Sigmoid colon (tissue), 7 donors: ENCODE results near the gene ZNF554. TPM values are rescaled to one million over a fixed set of nuclear protein-coding genes. Genes with fewer than 3 reads are reported as not detected.

Source experiments
- DNase-seq: peaks from one replicate; pipeline ENCODE4 v3.0.0-alpha.2; 2019
- H3K27ac ChIP-seq, 4 donors: fragments of 200-600 bp; sonication (generic); one replicate each; pipeline ENCODE4 v1.5.1; 2016 to 2019; ENCODE audit warnings: mild to moderate bottlenecking in 1 of 4
- H3K27me3 ChIP-seq, 3 donors: fragments of 200-600 bp; sonication (generic); one replicate each; pipeline ENCODE4 v1.5.1; 2019; ENCODE audit warnings: mild to moderate bottlenecking in 1 of 3
- H3K36me3 ChIP-seq, 4 donors: fragments of 200-600 bp; sonication (generic); one replicate each; pipeline ENCODE4 v1.5.1; 2016 to 2019
- H3K4me1 ChIP-seq, 4 donors: fragments of 200-600 bp; sonication (generic); one replicate each; pipeline ENCODE4 v1.5.1; 2017 to 2019
- H3K4me3 ChIP-seq, 4 donors: fragments of 200-600 bp; sonication (generic); one replicate each; pipeline ENCODE4 v1.5.1; 2017 to 2019; ENCODE audit warnings: mild to moderate bottlenecking in 2 of 4, moderate library complexity in 1 of 4
- H3K9me3 ChIP-seq, 4 donors: fragments of 200-600 bp in 3 of 4; sonication (generic) in 3 of 4; one replicate each; pipeline versions ENCODE4 v1.5.1 to v1.6.1; 2013 to 2019
- EP300 ChIP-seq, 4 donors: sonication (generic); formaldehyde crosslinking; IDR thresholded peaks; one replicate each; pipeline ENCODE4 v1.6.1; 2017; ENCODE audit warnings: antibody characterized with exemption in 4 of 4
- POLR2A ChIP-seq, 2 donors: fragments of 450-650 bp; IDR thresholded peaks; one replicate each; pipeline ENCODE4 v1.6.1; 2016; ENCODE audit warnings: antibody characterized with exemption in 2 of 2, mild to moderate bottlenecking in 2 of 2, moderate library complexity in 2 of 2
- POLR2AphosphoS5 ChIP-seq, 4 donors: sonication (generic); formaldehyde crosslinking; IDR thresholded peaks; one replicate each; pipeline ENCODE4 v1.6.1; 2017; ENCODE audit warnings: antibody characterized with exemption in 4 of 4
- WGBS, 2 donors: extraction: QIAGEN DNeasy Blood & Tissue Kit; methylation state at CpG; one replicate each; pipeline ENCODE4 v1.1.7; 2013; 5-methylcytosine and 5-hydroxymethylcytosine counted together
- intact Hi-C: fragments of 100-400 bp; cut with DNase I; formaldehyde crosslinking; loops from one replicate; pipeline ENCODE4 v1.15.1; 2023
- polyA plus RNA-seq, 3 donors: library from polyadenylated mRNA; stranded (reverse); fragments of 200-250 nt; gene quantifications; one replicate each; pipeline ENCODE4 v1.2.3, GENCODE V29; 2013
- total RNA-seq, 4 donors: library from RNA; depleted of rRNA; stranded (reverse); fragments of >200 nt; gene quantifications; one replicate each; pipeline ENCODE4 v1.1.0, GENCODE V29; 2016
- TF ChIP-seq, protein P1 (sequence below), 4 experiments: fragments of 450-650 bp in 3 of 4; fragments of 200-600 bp in 1 of 4; IDR thresholded peaks; one replicate each; pipeline ENCODE4 v1.5.1; 2016 to 2019; ENCODE audit warnings: antibody characterized with exemption in 4 of 4, mild to moderate bottlenecking in 3 of 4, moderate library complexity in 2 of 4
- donor health status: healthy with polysubstance abuse.
- donor health status: Bipolar disorder and iron deficiency.
- donor health status: healthy.

ZNF554 gene
- total and polyA plus RNA-seq, 7 donors: 1.2 to 8.1 (median 3.3) TPM

DNA sequence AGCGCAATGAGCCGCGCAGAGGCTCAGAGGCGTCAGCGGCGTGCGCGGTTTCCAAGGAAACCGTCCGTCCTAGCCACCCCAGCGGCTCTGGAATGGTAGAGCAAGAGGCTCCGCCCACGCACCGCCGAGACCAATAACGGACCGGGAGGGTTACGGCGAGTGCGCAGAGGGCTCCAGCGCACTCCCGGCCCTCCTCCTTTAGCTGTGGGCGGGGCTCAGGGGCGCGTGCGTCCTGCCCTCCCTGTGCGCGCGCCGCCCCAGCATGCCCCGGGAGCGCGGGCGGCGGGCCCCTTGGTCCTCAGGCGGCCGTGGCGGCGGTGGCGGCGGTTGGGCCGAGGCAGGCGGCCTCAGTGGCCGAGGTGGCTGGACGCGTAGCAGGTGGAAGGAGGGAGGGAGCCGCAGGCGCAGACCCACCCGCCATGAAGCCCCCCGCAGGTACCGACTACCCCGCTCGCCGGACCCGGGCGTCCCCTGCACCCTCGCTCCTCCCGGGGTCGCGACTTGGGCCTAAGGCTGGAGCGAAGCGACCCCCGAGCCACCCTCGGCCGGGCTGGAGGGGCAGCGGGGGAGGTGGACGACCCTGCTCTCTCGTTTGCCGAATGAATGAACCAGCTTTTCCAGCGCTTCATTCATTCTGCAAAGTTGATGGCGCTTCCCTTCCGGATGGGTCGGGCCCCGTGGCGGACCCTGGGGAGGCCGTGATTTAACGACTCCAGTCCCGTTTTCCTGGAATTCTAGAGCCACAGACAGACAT lies 34.2 kb upstream of the ZNF554 start, which contains the start of gene THOP1:
Gene THOP1 (plus strand): TSS at position 260 of the 754 bp plus-strand sequence. CDS start 160 bp downstream, at position 420.
- H3K36me3 ChIP-seq: peaks cover 0 to 3% (median under 1%) of the 10 kb centered on the region in 4 donors
- H3K4me1 ChIP-seq: peaks cover 0 to 49% (median 45%) of the 10 kb centered on the region in 4 donors
- DNase-seq: peak; percentile 99
- intact Hi-C loops: loop anchor here (10.0 kb wide), 1 partner anchor 361 kb away; the partner anchor contains the start of gene TIMM13
- peak within 1 kb of the TSS; percentile 74 to 86 (median 80) for H3K27ac ChIP-seq
- no peaks in the 10 kb centered on the region for H3K9me3 ChIP-seq
- peak within 1 kb of the TSS; percentile 68 to 99 (median 76) for H3K4me3 ChIP-seq
- 0 to 1% methylated on average over 78 of the region's 78 CpGs for WGBS, 2 donors
- TF ChIP-seq POLR2AphosphoS5 (IDR thresholded peaks at IDR 0.05): peak; percentile 11 to 74 (median 57)
- TF ChIP-seq, protein P1, sequence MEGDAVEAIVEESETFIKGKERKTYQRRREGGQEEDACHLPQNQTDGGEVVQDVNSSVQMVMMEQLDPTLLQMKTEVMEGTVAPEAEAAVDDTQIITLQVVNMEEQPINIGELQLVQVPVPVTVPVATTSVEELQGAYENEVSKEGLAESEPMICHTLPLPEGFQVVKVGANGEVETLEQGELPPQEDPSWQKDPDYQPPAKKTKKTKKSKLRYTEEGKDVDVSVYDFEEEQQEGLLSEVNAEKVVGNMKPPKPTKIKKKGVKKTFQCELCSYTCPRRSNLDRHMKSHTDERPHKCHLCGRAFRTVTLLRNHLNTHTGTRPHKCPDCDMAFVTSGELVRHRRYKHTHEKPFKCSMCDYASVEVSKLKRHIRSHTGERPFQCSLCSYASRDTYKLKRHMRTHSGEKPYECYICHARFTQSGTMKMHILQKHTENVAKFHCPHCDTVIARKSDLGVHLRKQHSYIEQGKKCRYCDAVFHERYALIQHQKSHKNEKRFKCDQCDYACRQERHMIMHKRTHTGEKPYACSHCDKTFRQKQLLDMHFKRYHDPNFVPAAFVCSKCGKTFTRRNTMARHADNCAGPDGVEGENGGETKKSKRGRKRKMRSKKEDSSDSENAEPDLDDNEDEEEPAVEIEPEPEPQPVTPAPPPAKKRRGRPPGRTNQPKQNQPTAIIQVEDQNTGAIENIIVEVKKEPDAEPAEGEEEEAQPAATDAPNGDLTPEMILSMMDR (IDR thresholded peaks at IDR 0.05): no peak
- H3K27me3 ChIP-seq: no peaks in the 10 kb centered on the region

DNA sequence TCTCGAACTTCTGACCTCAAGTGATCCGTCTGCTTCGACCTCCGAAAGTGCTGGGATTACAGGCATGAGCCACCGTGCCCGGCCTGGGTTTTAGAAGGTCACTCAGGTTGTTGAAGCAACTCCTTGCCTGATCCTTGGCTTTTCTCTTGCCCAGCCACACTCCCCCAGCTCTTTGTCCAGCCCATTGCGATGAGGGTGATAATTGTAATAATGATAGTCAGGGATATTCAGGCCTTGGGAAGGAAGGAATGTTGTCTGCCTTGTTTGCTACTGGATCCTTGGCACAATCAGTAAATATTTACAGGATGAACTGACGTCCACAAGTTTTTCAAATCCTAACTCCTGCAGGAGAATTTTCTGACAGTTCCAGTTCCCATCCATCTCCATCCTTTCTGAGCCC lies 32.6 kb upstream of the ZNF554 start:
- Histone ChIP-seq H3K27ac (no peak overlapping the region), H3K4me3 (no peak overlapping the region), H3K27me3 (no peaks in the 10 kb centered on the region), H3K9me3 (no peaks in the 10 kb centered on the region), H3K36me3 (peaks cover 0 to 18% (median 5%) of the 10 kb centered on the region in 4 donors), H3K4me1 (peaks cover 0 to 32% (median 28%) of the 10 kb centered on the region in 4 donors)
- TF ChIP-seq POLR2A (IDR thresholded peaks at IDR 0.05): no peak
- TF ChIP-seq POLR2AphosphoS5 (IDR thresholded peaks at IDR 0.05): no peak
- no peak for TF ChIP-seq EP300 (IDR thresholded peaks at IDR 0.05)
- TF ChIP-seq, protein P1 (IDR thresholded peaks at IDR 0.05): no peak
- WGBS, 2 donors: 88 to 90% methylated on average over 8 of the region's 8 CpGs
- intact Hi-C loops: loop anchor here (10.0 kb wide), 1 partner anchor 362 kb away; the partner anchor contains the start of gene TIMM13
- DNase-seq: no peak

DNA sequence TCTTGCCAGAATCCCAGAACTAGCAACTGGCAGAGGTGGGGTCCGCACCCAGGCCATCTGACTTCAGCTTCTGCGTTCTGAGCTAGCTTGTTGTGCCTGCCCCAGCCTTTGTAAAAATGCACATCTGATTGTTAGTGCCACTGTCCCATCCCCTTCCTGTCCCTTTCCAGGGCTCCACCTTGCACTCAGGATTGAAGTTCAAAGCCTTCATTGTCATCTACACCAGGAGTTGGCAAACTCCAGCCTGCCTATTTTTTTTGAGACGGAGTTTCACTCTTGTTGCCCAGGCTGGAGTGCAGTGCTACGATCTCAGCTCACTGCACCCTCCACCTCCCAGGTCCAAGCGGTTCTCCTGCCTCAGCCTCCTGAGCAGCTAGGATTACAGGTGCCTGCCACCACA lies 31.4 kb upstream of the ZNF554 start:
- intact Hi-C loops: loop anchor here (10.0 kb wide), 1 partner anchor 363 kb away; the partner anchor contains the start of gene TIMM13
- 89 to 93% methylated on average over 5 of the region's 5 CpGs for WGBS, 2 donors

DNA sequence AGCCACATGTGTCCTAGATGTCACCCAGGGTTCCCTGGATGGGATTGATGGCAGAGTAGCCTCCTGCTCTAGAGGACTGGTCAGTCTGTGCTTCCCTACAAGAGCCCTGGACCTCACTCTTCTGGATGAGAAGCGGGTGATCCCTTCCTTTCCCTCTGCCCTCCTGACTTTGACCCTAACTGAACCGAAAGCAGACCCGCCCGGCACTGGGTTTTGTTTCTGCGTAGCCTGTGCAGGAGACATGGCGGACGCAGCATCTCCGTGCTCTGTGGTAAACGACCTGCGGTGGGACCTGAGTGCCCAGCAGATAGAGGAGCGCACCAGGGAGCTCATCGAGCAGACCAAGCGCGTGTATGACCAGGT lies 29.5 kb upstream of the ZNF554 start:
- H3K27me3 ChIP-seq: no peaks in the 10 kb centered on the region
- H3K27ac ChIP-seq: no peak overlapping the region
- TF ChIP-seq EP300 (IDR thresholded peaks at IDR 0.05) (no peak), POLR2AphosphoS5 (IDR thresholded peaks at IDR 0.05) (no peak), POLR2A (IDR thresholded peaks at IDR 0.05) (no peak)
- TF ChIP-seq, protein P1 (IDR thresholded peaks at IDR 0.05): no peak
- 94 to 97% methylated on average over 14 of the region's 14 CpGs for WGBS, 2 donors
- H3K9me3 ChIP-seq: no peaks in the 10 kb centered on the region
- no peak overlapping the region for H3K4me3 ChIP-seq
- H3K4me1 ChIP-seq: peaks cover 0 to 12% (median 9%) of the 10 kb centered on the region in 4 donors
- intact Hi-C loops: no loop called here
- DNase-seq: no peak
- peaks cover 0 to 29% (median 11%) of the 10 kb centered on the region in 4 donors for H3K36me3 ChIP-seq

More for the DNA sequence above, 31.4 kb upstream of the ZNF554 start:
- H3K4me1 ChIP-seq: peaks cover 0 to 27% (median 24%) of the 10 kb centered on the region in 4 donors
- H3K4me3 ChIP-seq: no peak overlapping the region
- no peaks in the 10 kb centered on the region for H3K27me3 ChIP-seq
- H3K9me3 ChIP-seq: no peaks in the 10 kb centered on the region
- DNase-seq: no peak
- TF ChIP-seq, protein P1 (IDR thresholded peaks at IDR 0.05): no peak
- TF ChIP-seq EP300 (IDR thresholded peaks at IDR 0.05): no peak
- no peak for TF ChIP-seq POLR2A (IDR thresholded peaks at IDR 0.05)
- TF ChIP-seq POLR2AphosphoS5 (IDR thresholded peaks at IDR 0.05): no peak
- peaks cover 0 to 19% (median 5%) of the 10 kb centered on the region in 4 donors for H3K36me3 ChIP-seq
- H3K27ac ChIP-seq: no peak overlapping the region
